Measurements from ENCODE around the gene LDAH. TPM values are rescaled to one million over a fixed set of nuclear protein-coding genes. Genes with fewer than 3 reads are reported as not detected.

Gene LDAH
- total and polyA plus RNA-seq, 2 experiments from 2014 or later = 12.1 to 37.5 TPM

- H3F3A ChIP-seq (replicated peaks; ENCODE audit: low read depth) = no peaks in the 10 kb centered on the region
- H4K20me1 ChIP-seq (replicated peaks; ENCODE audit: insufficient read depth) = 0 out of 2 replicates have a peak, but pooled peaks cover 3% of the 10 kb centered on the region
- TF ChIP-seq ZNF331 (CRISPR knock-in tag; IDR thresholded peaks at IDR 0.05; ENCODE audit: low read depth) (no peak), EZH2phosphoT487 (IDR thresholded peaks at IDR 0.05; ENCODE audit: unreplicated experiment) (no peak), ZNF114 (CRISPR knock-in tag; IDR thresholded peaks at IDR 0.05) (no peak), NANOG (IDR thresholded peaks at IDR 0.05; ENCODE audit: borderline replicate concordance) (no peak)
- H3K4me1 ChIP-seq (ENCODE audit: insufficient read depth) = no peaks in the 10 kb centered on the region
- Mint-ChIP-seq H3K27ac (no peak overlapping the region), H3K36me3 (ENCODE audit: low read depth) (peaks cover 8% of the 10 kb centered on the region), H3K4me1 (no peaks in the 10 kb centered on the region; the same call in 2 of the 3 replicates), H3K9me3 (no peaks in the 10 kb centered on the region), H3K4me3 (no peak overlapping the region), H3K27me3 (ENCODE audit: insufficient read depth, low read depth, poor library complexity) (peaks cover 12% of the 10 kb centered on the region)
- no peak overlapping the region for H3K27ac ChIP-seq (ENCODE audit: low read depth)
- no peaks in the 10 kb centered on the region; the same call in 1 of the 2 replicates for H3K27me3 ChIP-seq (ENCODE audit: insufficient read depth)
- no peak overlapping the region for H2AFZ ChIP-seq
- H3K79me2 ChIP-seq (replicated peaks; ENCODE audit: insufficient read depth) = peaks cover 32% of the 10 kb centered on the region
- H3K4me3 ChIP-seq = no peak overlapping the region
- no peaks in the 10 kb centered on the region for H3K36me3 ChIP-seq (ENCODE audit: insufficient read depth)
- ATAC-seq = no peak
- no peak overlapping the region for H3K4me2 ChIP-seq
- H3K9me2 ChIP-seq (ENCODE audit: insufficient read depth) = no peaks in the 10 kb centered on the region
- DNase-seq (ENCODE audit: low spot score) = no peak
Observed at GRCh38 chr2:20823917-20824316, 1.0 kb upstream of the LDAH start.

GRCh38 chr2:20818820-20819219 lies 4.1 kb downstream of the LDAH start:
- Mint-ChIP-seq H3K36me3 (ENCODE audit: low read depth) (peaks cover 8% of the 10 kb centered on the region), H3K27ac (no peak overlapping the region), H3K4me1 (no peaks in the 10 kb centered on the region; the same call in 2 of the 3 replicates), H3K4me3 (no peak overlapping the region), H3K27me3 (ENCODE audit: insufficient read depth, low read depth, poor library complexity) (peaks cover 12% of the 10 kb centered on the region), H3K9me3 (no peaks in the 10 kb centered on the region)
- H3K36me3 ChIP-seq (ENCODE audit: insufficient read depth) = no peaks in the 10 kb centered on the region
- no peak overlapping the region for H3K4me3 ChIP-seq
- DNase-seq (ENCODE audit: low spot score) (no peak), ATAC-seq (no peak)
- peaks cover 18% of the 10 kb centered on the region; the same call in 1 of the 2 replicates for H4K20me1 ChIP-seq (replicated peaks; ENCODE audit: insufficient read depth)
- no peaks in the 10 kb centered on the region for H3K9me2 ChIP-seq (ENCODE audit: insufficient read depth)
- no peaks in the 10 kb centered on the region for H3F3A ChIP-seq (replicated peaks; ENCODE audit: low read depth)
- H3K4me2 ChIP-seq = no peak overlapping the region
- no peak overlapping the region for H3K27ac ChIP-seq (ENCODE audit: low read depth)
- peaks cover 83% of the 10 kb centered on the region for H3K79me2 ChIP-seq (replicated peaks; ENCODE audit: insufficient read depth)
- no peaks in the 10 kb centered on the region for H3K27me3 ChIP-seq (ENCODE audit: insufficient read depth)
- no peak overlapping the region for H2AFZ ChIP-seq
- H3K4me1 ChIP-seq (ENCODE audit: insufficient read depth) = no peaks in the 10 kb centered on the region
- TF ChIP-seq CTCF (conservative IDR thresholded peaks at IDR 0.05; ENCODE audit: low read depth in 2 of 2) (no peak), STAT1 (IDR thresholded peaks at IDR 0.05; ENCODE audit: unreplicated experiment) (no peak)

GRCh38 chr2:20815216-20815615 lies 7.7 kb downstream of the LDAH start:
- Histone ChIP-seq H2AFZ (no peak overlapping the region), H3K4me2 (no peak overlapping the region), H3K27me3 (ENCODE audit: insufficient read depth) (no peaks in the 10 kb centered on the region), H3K4me3 (no peak overlapping the region), H3K27ac (ENCODE audit: low read depth) (no peak overlapping the region), H3K36me3 (ENCODE audit: insufficient read depth) (no peaks in the 10 kb centered on the region), H3K4me1 (ENCODE audit: insufficient read depth) (no peaks in the 10 kb centered on the region), H3K9me2 (ENCODE audit: insufficient read depth) (no peaks in the 10 kb centered on the region), H4K20me1 (replicated peaks; ENCODE audit: insufficient read depth) (peaks cover 18% of the 10 kb centered on the region; the same call in 1 of the 2 replicates), H3F3A (replicated peaks; ENCODE audit: low read depth) (no peaks in the 10 kb centered on the region), H3K79me2 (replicated peaks; ENCODE audit: insufficient read depth) (peaks cover 81% of the 10 kb centered on the region)
- Mint-ChIP-seq H3K9me3 (no peaks in the 10 kb centered on the region), H3K36me3 (ENCODE audit: low read depth) (no peaks in the 10 kb centered on the region), H3K27me3 (ENCODE audit: insufficient read depth, low read depth, poor library complexity) (peaks cover 2% of the 10 kb centered on the region), H3K4me1 (no peaks in the 10 kb centered on the region), H3K27ac (no peak overlapping the region), H3K4me3 (no peak overlapping the region)
- ATAC-seq (no peak), DNase-seq (ENCODE audit: low spot score) (no peak)
- TF ChIP-seq REST (IDR thresholded peaks at IDR 0.05; ENCODE audit: unreplicated experiment) = no peak

All from GM23338 (cell line).